ENCODE measurements around the gene ANTKMT.

Gene ANTKMT

DNA sequence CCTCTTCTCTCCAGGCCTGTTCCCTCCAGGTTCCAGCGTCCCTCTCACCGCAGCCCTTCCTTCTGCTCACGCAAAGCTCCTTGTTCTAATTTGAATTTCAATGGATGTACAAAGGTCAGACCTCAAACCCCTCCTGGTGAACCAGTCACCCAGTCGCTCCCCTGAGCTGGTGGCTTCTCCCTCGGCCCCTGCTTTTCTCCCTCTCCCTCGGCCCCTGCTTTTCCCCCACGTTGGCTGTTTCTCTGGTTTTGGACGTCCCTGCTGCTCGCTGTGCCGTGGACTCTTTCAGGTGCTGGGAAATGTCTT is 31.0 kb downstream of the ANTKMT start:
- TF ChIP-seq, protein P1, sequence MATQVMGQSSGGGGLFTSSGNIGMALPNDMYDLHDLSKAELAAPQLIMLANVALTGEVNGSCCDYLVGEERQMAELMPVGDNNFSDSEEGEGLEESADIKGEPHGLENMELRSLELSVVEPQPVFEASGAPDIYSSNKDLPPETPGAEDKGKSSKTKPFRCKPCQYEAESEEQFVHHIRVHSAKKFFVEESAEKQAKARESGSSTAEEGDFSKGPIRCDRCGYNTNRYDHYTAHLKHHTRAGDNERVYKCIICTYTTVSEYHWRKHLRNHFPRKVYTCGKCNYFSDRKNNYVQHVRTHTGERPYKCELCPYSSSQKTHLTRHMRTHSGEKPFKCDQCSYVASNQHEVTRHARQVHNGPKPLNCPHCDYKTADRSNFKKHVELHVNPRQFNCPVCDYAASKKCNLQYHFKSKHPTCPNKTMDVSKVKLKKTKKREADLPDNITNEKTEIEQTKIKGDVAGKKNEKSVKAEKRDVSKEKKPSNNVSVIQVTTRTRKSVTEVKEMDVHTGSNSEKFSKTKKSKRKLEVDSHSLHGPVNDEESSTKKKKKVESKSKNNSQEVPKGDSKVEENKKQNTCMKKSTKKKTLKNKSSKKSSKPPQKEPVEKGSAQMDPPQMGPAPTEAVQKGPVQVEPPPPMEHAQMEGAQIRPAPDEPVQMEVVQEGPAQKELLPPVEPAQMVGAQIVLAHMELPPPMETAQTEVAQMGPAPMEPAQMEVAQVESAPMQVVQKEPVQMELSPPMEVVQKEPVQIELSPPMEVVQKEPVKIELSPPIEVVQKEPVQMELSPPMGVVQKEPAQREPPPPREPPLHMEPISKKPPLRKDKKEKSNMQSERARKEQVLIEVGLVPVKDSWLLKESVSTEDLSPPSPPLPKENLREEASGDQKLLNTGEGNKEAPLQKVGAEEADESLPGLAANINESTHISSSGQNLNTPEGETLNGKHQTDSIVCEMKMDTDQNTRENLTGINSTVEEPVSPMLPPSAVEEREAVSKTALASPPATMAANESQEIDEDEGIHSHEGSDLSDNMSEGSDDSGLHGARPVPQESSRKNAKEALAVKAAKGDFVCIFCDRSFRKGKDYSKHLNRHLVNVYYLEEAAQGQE (IDR thresholded peaks at IDR 0.05; ENCODE audit: low read depth): no peak
- TF ChIP-seq RAD21 (IDR thresholded peaks at IDR 0.05; ENCODE audit: low read depth) (no peak), NFIC (IDR thresholded peaks at IDR 0.05) (no peak), YY1 (IDR thresholded peaks at IDR 0.05; ENCODE audit: low read depth) (no peak), FOXM1 (IDR thresholded peaks at IDR 0.05; ENCODE audit: borderline replicate concordance, low read depth) (no peak), TAF1 (IDR thresholded peaks at IDR 0.05; ENCODE audit: low read depth) (no peak), CREB1 (IDR thresholded peaks at IDR 0.05; ENCODE audit: low read depth) (no peak), EGR1 (IDR thresholded peaks at IDR 0.05) (no peak), EP300 (IDR thresholded peaks at IDR 0.05; ENCODE audit: borderline replicate concordance) (no peak), TCF12 (IDR thresholded peaks at IDR 0.05; ENCODE audit: low read depth) (no peak), ZBTB7A (IDR thresholded peaks at IDR 0.05; ENCODE audit: low read depth) (no peak)
- TF ChIP-seq, protein P2, sequence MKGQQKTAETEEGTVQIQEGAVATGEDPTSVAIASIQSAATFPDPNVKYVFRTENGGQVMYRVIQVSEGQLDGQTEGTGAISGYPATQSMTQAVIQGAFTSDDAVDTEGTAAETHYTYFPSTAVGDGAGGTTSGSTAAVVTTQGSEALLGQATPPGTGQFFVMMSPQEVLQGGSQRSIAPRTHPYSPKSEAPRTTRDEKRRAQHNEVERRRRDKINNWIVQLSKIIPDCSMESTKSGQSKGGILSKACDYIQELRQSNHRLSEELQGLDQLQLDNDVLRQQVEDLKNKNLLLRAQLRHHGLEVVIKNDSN (IDR thresholded peaks at IDR 0.05): no peak

DNA sequence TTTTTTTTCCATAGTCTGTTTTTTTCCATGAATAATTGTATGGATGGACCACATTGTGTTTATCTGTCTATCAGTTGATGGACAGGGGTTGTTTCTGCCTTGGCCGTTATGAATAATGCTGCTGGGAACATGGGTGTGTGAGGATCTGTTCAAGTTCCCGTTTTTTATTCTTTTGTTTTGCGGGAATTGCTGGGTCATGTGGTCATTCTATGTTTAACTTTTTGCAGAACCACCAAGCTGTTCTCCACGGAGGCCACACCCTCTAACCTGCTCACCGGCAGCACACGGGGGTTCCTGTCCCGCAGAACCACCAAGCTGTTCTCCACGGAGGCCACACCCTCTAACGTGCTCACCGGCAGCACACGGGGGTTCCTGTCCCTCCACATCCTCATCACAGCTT is 33.7 kb downstream of the ANTKMT start:
- TF ChIP-seq, protein P2 (IDR thresholded peaks at IDR 0.05): no peak
- TF ChIP-seq, protein P3, sequence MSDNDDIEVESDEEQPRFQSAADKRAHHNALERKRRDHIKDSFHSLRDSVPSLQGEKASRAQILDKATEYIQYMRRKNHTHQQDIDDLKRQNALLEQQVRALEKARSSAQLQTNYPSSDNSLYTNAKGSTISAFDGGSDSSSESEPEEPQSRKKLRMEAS (IDR thresholded peaks at IDR 0.05): no peak
- TF ChIP-seq NFIC (IDR thresholded peaks at IDR 0.05) (no peak), TEAD4 (IDR thresholded peaks at IDR 0.05) (no peak), FOXM1 (IDR thresholded peaks at IDR 0.05; ENCODE audit: borderline replicate concordance, low read depth) (no peak)

DNA sequence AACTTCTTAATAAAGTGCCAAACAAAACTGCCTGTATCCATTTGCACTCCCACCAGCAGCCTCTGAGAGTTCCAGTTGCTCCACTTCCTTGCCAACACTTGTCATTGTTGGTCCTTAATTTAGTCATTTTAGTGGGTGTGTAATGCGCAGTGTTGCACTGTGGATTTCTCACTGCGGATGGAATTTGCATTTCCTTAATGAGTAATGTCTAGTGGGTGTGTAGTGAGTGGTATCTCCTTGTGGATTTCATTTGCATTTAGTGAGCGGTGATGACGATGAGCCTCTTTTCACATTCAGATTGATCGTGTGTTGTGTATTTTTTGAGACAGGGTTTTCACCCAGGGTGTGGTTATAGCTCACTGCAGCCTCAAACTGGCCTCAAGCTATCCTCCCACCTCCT is 35.5 kb downstream of the ANTKMT start:
- TF ChIP-seq TAF1 (IDR thresholded peaks at IDR 0.05; ENCODE audit: low read depth) (no peak), CEBPB (IDR thresholded peaks at IDR 0.05) (no peak), EGR1 (IDR thresholded peaks at IDR 0.05) (no peak), TCF12 (IDR thresholded peaks at IDR 0.05; ENCODE audit: low read depth) (no peak), CREB1 (IDR thresholded peaks at IDR 0.05; ENCODE audit: low read depth) (no peak), RAD21 (IDR thresholded peaks at IDR 0.05; ENCODE audit: low read depth) (no peak), EP300 (IDR thresholded peaks at IDR 0.05; ENCODE audit: borderline replicate concordance) (no peak), FOXM1 (IDR thresholded peaks at IDR 0.05; ENCODE audit: borderline replicate concordance, low read depth) (no peak), TEAD4 (IDR thresholded peaks at IDR 0.05) (no peak), NFIC (IDR thresholded peaks at IDR 0.05) (no peak), ZBTB7A (IDR thresholded peaks at IDR 0.05; ENCODE audit: low read depth) (no peak), YY1 (IDR thresholded peaks at IDR 0.05; ENCODE audit: low read depth) (no peak)
- TF ChIP-seq, protein P3 (IDR thresholded peaks at IDR 0.05): no peak
- TF ChIP-seq, protein P2 (IDR thresholded peaks at IDR 0.05): no peak
- TF ChIP-seq, protein P1 (IDR thresholded peaks at IDR 0.05; ENCODE audit: low read depth): no peak

DNA sequence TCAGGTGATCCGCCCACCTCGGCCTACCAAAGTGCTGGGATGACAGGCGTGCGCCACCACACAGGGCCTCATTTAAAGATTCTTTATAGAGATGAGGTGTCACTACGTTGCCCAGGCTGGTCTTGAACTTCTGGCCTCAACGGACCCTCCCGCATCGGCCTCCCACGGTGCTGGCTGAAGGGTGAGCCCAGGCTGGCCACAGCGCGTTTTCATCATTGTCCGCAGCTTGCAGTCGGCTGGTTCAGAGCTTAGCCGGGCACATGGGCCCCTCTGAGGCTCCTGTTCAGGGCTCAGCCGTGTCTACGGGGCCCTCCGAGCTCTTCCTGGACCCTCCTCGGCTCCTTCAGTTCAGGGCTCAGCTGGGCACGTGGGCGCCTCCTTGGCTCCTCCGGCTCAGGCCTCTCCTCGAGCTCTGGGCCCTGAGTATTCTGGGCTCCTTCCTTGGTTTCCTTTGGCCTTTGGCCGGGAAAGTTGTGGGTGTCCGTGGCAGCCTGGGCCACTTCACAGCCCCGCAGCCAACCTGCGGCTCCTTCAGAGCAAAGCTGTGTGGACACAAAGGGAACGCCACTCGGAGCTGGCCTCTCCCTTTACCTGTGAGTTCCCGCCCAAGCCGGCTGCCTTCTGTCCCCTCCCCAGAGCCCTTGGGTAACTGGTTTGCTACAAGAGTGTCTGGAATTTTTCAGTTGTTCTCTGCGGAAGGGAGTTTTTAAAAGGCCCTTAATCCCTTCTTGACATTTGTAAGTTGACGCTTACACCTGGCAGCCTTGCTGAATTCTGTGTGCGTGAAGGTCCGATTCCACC is 38.4 kb downstream of the ANTKMT start:
- TF ChIP-seq EP300 (IDR thresholded peaks at IDR 0.05; ENCODE audit: borderline replicate concordance): no peak
- no peak for TF ChIP-seq RAD21 (IDR thresholded peaks at IDR 0.05; ENCODE audit: low read depth)
- TF ChIP-seq CREB1 (IDR thresholded peaks at IDR 0.05; ENCODE audit: low read depth): no peak
- TF ChIP-seq CEBPB (IDR thresholded peaks at IDR 0.05): no peak
- TF ChIP-seq, protein P3 (IDR thresholded peaks at IDR 0.05): no peak
- TF ChIP-seq YY1 (IDR thresholded peaks at IDR 0.05; ENCODE audit: low read depth): no peak
- no peak for TF ChIP-seq FOXM1 (IDR thresholded peaks at IDR 0.05; ENCODE audit: borderline replicate concordance, low read depth)
- TF ChIP-seq, protein P2 (IDR thresholded peaks at IDR 0.05): no peak
- no peak for TF ChIP-seq NFIC (IDR thresholded peaks at IDR 0.05)
- TF ChIP-seq, protein P1 (IDR thresholded peaks at IDR 0.05; ENCODE audit: low read depth): no peak
- TF ChIP-seq TEAD4 (IDR thresholded peaks at IDR 0.05): no peak
- no peak for TF ChIP-seq TCF12 (IDR thresholded peaks at IDR 0.05; ENCODE audit: low read depth)
- TF ChIP-seq ZBTB7A (IDR thresholded peaks at IDR 0.05; ENCODE audit: low read depth): no peak
- TF ChIP-seq EGR1 (IDR thresholded peaks at IDR 0.05): no peak
- no peak for TF ChIP-seq TAF1 (IDR thresholded peaks at IDR 0.05; ENCODE audit: low read depth)
